Kidney epithelial cell (primary cell): ENCODE results near the gene MRPS26. TPM values are rescaled to one million over a fixed set of nuclear protein-coding genes. Genes with fewer than 3 reads are reported as not detected.

Experiments used
- DNase-seq: peaks from one replicate; pipeline ENCODE4 v3.0.0-alpha.2; 2010; ENCODE audit warnings: low read depth
- H3K27me3 ChIP-seq: 2 replicates; pipeline ENCODE4 v1.6.0; 2011; ENCODE audit warnings: low read length; ENCODE audit not compliant: control insufficient read depth, insufficient read depth
- H3K36me3 ChIP-seq: 2 replicates; pipeline ENCODE4 v1.5.1; 2011; ENCODE audit warnings: low read length; ENCODE audit not compliant: control insufficient read depth, insufficient read depth
- H3K4me3 ChIP-seq: 2 replicates; pipeline ENCODE4 v1.5.1; 2011; ENCODE audit warnings: low read depth, mild to moderate bottlenecking, control low read depth, low read length
- total RNA-seq: library from RNA; depleted of rRNA; stranded (reverse); fragments of >200 nt; gene quantifications from 2 replicates; pipeline ENCODE4 v1.2.3, GENCODE V29; 2015
- TF ChIP-seq, protein P1 (sequence below): IDR thresholded peaks from 2 replicates; pipeline ENCODE4 v1.5.1; 2011; ENCODE audit warnings: mild to moderate bottlenecking, moderate library complexity, low read length, control low read depth, inconsistent platforms; ENCODE audit not compliant: insufficient read depth, poor library complexity, severe bottlenecking

The MRPS26 gene
- total RNA-seq, 1 donor from 2014 or later = 80.8 TPM

DNA sequence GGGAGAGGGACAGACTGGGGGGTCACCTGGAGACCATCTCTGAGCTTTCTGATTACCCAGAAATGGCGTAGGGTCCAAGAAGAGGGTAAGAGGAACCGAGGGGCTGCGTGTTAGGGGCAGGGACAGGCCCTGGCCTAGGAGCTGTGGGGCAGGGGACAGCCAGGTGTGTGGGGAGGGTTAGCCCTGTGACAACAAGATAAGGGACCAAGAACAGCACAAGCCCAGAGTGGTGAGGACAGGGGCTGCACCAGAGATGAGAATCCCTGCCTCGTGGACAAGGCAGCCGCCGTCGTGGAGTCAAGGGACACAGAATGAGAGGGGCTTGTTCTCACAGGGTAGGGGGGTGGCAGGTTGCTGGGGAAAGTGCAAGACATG is 39.1 kb downstream of the MRPS26 start:
- H3K27me3 ChIP-seq = peaks cover 45% of the 10 kb centered on the region
- no peak overlapping the region for H3K4me3 ChIP-seq
- TF ChIP-seq, protein P1, sequence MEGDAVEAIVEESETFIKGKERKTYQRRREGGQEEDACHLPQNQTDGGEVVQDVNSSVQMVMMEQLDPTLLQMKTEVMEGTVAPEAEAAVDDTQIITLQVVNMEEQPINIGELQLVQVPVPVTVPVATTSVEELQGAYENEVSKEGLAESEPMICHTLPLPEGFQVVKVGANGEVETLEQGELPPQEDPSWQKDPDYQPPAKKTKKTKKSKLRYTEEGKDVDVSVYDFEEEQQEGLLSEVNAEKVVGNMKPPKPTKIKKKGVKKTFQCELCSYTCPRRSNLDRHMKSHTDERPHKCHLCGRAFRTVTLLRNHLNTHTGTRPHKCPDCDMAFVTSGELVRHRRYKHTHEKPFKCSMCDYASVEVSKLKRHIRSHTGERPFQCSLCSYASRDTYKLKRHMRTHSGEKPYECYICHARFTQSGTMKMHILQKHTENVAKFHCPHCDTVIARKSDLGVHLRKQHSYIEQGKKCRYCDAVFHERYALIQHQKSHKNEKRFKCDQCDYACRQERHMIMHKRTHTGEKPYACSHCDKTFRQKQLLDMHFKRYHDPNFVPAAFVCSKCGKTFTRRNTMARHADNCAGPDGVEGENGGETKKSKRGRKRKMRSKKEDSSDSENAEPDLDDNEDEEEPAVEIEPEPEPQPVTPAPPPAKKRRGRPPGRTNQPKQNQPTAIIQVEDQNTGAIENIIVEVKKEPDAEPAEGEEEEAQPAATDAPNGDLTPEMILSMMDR = no peak
- H3K36me3 ChIP-seq = no peaks in the 10 kb centered on the region
- DNase-seq = no peak

DNA sequence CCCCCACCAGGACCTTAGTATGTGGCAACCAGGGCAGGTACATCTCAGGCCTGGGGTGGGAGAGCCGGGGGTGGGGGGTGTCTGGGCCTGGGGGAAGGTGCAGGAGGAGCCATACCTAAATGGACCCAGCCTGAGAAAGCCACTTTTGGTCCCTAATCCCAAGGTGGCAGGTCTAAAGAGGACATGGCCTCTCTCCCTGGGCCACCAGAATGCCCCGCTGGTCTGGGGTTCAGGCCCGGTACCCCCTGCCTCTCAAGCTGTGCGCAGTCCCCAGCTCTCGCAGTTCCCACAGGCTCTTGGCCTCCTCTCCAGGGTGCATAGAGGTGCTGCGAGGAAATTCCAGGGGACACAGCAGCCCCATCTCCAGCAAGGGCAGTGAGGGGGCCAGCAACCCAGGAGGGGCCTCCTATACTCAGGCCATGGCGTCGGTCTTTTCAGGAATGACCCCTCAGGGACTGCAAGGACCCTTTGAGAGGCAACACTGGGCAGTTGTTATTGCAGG is 39.8 kb downstream of the MRPS26 start:
- DNase-seq = no peak
- TF ChIP-seq, protein P1 = no peak
- H3K27me3 ChIP-seq = peaks cover 47% of the 10 kb centered on the region

DNA sequence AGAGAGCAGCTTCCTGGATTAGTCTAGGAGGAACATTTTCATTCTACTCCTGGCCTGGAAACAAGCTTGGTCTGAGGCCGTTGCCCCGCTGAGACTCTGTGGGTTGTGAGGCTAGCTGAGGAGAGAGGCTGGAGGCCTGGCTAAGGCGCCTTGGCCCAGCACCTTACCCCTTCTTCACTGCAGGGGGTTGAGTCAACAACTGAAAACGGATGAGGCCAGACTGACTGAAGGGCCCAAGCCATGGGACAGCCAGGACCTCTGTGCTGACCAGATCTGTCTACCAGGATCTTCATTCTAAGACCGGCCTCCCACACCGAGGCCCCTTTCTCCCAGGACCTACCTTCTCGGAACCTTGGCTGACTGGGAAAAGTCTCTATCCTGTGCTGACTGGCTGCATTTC is 42.2 kb downstream of the MRPS26 start:
- Histone ChIP-seq H3K4me3 (no peak overlapping the region), H3K27me3 (peaks cover 25% of the 10 kb centered on the region), H3K36me3 (no peaks in the 10 kb centered on the region)
- DNase-seq = no peak
- TF ChIP-seq, protein P1 = no peak

More for the DNA sequence above, 39.8 kb downstream of the MRPS26 start:
- no peak overlapping the region for H3K4me3 ChIP-seq
- no peaks in the 10 kb centered on the region for H3K36me3 ChIP-seq

DNA sequence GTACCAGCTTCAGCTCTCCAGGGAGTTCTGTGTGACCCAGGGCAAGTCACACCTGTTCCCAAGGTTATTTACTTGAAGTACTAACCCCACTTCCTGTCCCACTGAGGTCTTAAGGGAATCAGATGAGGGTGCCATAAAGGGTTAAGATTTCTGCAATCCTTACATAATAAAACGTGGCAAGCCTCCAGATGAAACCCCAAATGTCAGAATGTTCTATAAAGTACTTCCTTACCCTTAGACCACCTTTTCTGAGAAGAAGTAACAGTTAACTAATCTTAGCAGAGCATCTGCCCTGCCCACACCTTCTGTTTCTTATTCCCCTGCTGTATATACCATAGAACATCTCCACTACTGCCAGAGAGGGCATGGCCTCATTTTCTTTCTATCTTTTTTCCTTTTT is 44.7 kb downstream of the MRPS26 start:
- DNase-seq = no peak
- Histone ChIP-seq H3K27me3 (peaks cover 9% of the 10 kb centered on the region), H3K36me3 (no peaks in the 10 kb centered on the region), H3K4me3 (no peak overlapping the region)
- TF ChIP-seq, protein P1 = no peak

DNA sequence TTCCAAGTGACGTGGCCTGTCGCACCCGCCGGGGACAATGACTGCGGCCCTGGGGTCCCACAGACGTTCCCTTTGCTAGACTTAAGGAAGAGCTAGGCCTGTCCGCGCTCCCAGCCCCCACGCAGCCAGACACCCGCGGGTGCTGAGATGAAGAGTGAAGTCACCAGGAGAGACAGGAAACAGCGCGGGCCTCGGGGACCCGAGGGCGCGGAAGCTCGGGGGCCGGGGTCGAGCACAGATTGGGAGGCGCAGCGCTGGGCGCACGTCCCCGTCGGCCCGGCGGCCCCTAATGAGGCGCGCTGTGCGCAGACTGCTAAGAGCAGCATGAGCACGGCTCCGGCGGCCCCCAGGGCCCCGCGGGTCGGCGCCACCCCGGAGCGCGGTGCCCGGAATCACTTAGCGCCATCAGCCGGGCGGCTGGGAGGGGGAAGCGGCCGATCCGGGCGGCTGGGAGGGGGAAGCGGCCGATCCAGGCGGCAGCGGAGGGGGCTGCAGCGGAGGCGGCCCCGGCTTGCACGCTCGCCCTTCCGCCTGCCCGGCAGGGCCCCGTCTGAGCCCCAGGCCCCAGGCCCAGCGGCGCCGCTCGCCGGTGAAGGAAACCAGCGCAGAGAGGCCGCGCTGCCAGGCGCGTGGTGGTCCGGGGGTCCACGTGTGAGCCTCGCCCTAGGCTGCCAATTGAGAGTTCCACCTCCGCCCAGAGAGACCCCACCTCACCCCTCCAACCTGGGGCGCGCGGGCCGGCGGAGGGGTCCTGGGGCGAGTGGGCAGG is 46.9 kb downstream of the MRPS26 start:
- peak overlapping the region; percentile 47 for H3K4me3 ChIP-seq
- H3K27me3 ChIP-seq = peaks cover 9% of the 10 kb centered on the region
- DNase-seq = no peak
- H3K36me3 ChIP-seq = no peaks in the 10 kb centered on the region
- TF ChIP-seq, protein P1 = no peak
